AG09319 (cell line): Measurements from ENCODE around the gene CDCA5.

ENCODE experiments used
- DNase-seq: peaks from one replicate; pipeline ENCODE4 v3.0.0-alpha.2; 2010; ENCODE audit warnings: low read depth; ENCODE audit errors: extremely low read depth
- TF ChIP-seq, protein P1 (sequence below): IDR thresholded peaks from 2 replicates; pipeline ENCODE4 v1.5.1; 2011; ENCODE audit warnings: low read depth, mild to moderate bottlenecking, inconsistent platforms, low read length, moderate library complexity

Gene CDCA5

DNA sequence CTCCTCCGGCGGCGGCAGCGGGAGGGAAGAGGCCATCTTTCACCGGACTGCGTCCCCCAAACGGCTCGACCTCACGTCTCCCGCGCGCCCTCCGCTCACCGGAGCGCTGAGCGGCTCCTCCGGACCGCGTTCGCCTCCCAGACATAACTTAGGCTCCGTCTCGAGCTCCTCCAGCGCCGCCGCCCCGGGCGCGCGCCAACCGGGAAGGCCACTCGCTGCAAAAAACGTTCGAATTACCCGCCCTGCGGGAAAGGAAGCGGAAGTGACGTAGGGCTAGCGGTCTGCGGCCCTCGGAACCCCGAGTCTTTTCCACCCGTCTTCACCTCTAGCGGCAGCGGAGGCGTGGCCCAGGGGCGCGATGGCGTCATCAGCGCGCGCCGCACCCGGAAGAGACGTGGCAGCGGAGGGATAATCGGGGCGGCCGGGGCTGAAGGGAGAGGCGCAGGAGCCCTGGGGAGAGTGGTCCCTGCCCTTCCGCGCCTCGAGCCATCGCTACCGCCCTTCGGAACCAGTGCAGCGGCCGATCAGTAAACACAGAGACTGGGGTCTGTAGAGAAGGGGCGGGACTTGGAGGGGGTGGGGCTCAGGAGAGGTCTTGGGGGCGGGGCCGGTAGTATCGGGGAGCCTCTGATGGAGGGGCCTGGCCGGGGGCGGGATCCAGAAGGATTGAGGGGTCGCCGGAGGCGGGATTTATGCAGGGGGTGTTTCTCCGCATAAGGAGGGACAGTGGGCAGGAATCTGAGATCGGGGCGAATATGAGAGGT lies at the start of gene CDCA5, which contains the start of gene ZFPL1:
TSS of gene CDCA5 (minus strand) at position 207 of the 764 bp plus-strand sequence. CDS start at position 145, 62 bp downstream.
TSS of gene ZFPL1 (plus strand) at position 389 of the 764 bp plus-strand sequence. CDS start 477 bp downstream, outside the sequence.
- TF ChIP-seq, protein P1, sequence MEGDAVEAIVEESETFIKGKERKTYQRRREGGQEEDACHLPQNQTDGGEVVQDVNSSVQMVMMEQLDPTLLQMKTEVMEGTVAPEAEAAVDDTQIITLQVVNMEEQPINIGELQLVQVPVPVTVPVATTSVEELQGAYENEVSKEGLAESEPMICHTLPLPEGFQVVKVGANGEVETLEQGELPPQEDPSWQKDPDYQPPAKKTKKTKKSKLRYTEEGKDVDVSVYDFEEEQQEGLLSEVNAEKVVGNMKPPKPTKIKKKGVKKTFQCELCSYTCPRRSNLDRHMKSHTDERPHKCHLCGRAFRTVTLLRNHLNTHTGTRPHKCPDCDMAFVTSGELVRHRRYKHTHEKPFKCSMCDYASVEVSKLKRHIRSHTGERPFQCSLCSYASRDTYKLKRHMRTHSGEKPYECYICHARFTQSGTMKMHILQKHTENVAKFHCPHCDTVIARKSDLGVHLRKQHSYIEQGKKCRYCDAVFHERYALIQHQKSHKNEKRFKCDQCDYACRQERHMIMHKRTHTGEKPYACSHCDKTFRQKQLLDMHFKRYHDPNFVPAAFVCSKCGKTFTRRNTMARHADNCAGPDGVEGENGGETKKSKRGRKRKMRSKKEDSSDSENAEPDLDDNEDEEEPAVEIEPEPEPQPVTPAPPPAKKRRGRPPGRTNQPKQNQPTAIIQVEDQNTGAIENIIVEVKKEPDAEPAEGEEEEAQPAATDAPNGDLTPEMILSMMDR: no peak
- DNase-seq: peak; percentile 89

- no peak for DNase-seq
- TF ChIP-seq, protein P1: no peak
These were observed 49.3 kb upstream of the CDCA5 start for GRCh38 chr11:65132988-65133700.

DNA sequence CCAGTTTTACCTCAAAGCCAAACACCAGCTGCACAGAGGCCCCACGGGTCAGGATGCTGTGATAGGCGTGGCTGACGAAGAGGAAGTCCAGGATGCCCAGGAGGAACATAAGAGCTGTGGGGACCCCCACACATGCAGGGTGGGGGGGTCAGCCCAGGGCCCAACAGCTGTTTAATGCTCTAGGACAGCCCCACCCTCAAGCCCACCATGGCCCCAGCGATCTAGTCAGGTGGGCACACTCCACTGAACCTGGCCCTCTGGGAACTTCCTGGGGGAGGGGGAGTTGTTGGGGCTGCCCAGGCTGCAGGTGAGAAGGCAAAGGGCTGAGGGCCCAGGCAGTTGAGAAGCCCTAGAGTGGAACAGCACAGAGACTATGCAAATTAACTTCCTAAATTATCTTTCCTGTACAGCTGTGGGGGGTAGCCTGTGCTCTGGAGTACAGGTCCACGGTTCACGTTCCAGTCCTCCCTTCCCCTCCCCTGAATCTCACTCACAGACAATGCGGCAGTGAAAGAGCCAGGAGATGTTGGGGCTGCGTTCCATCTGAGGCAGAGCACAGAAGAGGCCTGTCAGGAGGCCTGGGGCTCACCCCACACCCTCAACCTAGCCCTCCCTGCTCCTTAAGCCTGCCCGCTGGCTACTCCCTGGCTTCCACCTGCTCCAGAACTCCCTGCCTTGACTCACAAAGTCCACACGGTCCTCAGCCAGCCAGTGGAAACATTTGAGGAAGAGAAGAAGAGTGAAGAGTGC lies 48.6 kb upstream of the CDCA5 start:
- TF ChIP-seq, protein P1: no peak
- no peak for DNase-seq

GRCh38 chr11:65131895-65132237 lies 48.0 kb upstream of the CDCA5 start:
- TF ChIP-seq, protein P1: no peak
- DNase-seq: no peak

DNA sequence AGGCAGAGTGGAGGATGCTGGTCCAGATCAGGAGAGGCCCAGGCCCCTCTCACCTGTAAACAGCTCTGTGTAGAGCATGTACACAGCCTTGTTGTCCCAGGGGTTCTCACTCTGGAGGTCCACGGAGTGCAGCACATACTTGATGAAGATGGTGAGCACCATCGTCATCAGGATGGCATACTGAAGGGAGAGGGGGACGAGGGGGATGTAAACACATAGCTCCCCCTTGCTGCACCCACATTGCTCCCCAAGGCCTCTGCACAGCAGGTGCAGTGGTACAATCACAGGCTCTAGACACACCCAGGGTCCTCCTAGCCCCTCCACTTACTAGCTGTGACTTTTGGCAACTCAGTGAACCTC lies 47.6 kb upstream of the CDCA5 start:
- no peak for DNase-seq
- TF ChIP-seq, protein P1: no peak

DNA sequence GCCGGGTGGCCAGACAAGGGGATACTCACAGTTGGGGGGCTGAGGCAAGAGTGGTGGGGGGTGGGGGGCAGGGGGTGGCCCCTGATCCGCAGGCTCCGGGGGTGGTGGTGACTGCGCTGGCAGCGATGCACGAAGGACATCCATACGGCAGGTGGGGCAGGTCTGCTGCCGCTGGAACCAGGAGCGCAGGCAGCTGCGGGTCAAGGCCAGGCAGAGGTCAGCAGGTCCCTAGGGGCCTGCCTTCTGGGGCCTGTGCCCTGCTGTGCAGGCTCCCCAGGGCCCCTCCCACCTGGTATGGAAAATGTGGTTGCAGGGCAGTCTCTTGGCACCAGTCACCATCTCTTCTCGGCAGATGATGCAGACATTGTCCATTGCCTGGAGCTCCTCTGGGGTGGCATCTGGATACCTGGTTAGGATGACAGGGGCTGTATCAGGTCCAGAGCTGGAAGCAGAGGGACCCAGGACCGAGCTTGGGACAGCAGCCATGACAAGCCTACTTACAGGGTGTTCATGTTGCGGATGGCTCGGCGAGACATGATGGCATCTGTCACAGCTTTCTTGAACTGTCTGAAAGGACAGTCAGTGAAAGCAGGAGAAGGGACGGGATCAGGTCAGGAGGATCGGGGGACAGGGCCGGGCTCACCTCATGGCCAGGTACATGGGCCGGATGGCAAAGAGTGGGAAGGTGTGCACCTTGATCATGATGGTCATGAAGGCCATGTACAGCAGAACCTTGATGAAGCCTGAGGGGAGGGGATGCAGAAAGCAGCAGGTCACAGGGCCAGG lies 47.0 kb upstream of the CDCA5 start:
- TF ChIP-seq, protein P1: no peak

More for the DNA sequence above, 47.0 kb upstream of the CDCA5 start:
- no peak for DNase-seq
